GM10266 (cell line): Measurements from ENCODE around the gene C11orf58.

Experiments used
- DNase-seq: peaks from one replicate; pipeline ENCODE4 v3.0.0; 2012; ENCODE audit errors: extremely low spot score
- CTCF ChIP-seq: IDR thresholded peaks from 2 replicates; pipeline ENCODE4 v1.5.1; 2012; ENCODE audit warnings: mild to moderate bottlenecking, low read depth; ENCODE audit not compliant: control insufficient read depth, insufficient read depth; ENCODE audit errors: missing control alignments

Gene C11orf58

GRCh38 chr11:16738947-16739815, 734 bp downstream of the C11orf58 start:
- TF ChIP-seq CTCF: no peak
- DNase-seq: no peak

- no peak for DNase-seq
- TF ChIP-seq CTCF: no peak
These were observed 3.0 kb downstream of the C11orf58 start for GRCh38 chr11:16741473-16741872.

- no peak for TF ChIP-seq CTCF
- no peak for DNase-seq
These were observed 5.0 kb downstream of the C11orf58 start for GRCh38 chr11:16743478-16743877.

- no peak for DNase-seq
- TF ChIP-seq CTCF: no peak
These were observed 5.8 kb downstream of the C11orf58 start for GRCh38 chr11:16744128-16744725.

- no peak for TF ChIP-seq CTCF
- DNase-seq: no peak
These were observed 7.6 kb downstream of the C11orf58 start for GRCh38 chr11:16745950-16746605.

GRCh38 chr11:16749092-16749491, 10.6 kb downstream of the C11orf58 start:
- no peak for TF ChIP-seq CTCF
- DNase-seq: no peak
